GM21381 (cell line): ENCODE data around the gene UBE2G1.
"Not testable (repeated sequence)": the region's sequence is repeated elsewhere in the genome, so short reads cannot be mapped to it uniquely, and the experiment has no call there.

Experiments
- ATAC-seq: cut with Tn5 transposase; IDR thresholded peaks from one replicate; pipeline ENCODE4 v1.9.1; 2021; ENCODE audit warnings: mild to moderate bottlenecking, moderate library complexity; ENCODE audit not compliant: unreplicated experiment

The UBE2G1 gene

GRCh38 chr17:4375796-4376440 is 9.4 kb upstream of the UBE2G1 start:
- not testable (repeated sequence) for ATAC-seq

DNA sequence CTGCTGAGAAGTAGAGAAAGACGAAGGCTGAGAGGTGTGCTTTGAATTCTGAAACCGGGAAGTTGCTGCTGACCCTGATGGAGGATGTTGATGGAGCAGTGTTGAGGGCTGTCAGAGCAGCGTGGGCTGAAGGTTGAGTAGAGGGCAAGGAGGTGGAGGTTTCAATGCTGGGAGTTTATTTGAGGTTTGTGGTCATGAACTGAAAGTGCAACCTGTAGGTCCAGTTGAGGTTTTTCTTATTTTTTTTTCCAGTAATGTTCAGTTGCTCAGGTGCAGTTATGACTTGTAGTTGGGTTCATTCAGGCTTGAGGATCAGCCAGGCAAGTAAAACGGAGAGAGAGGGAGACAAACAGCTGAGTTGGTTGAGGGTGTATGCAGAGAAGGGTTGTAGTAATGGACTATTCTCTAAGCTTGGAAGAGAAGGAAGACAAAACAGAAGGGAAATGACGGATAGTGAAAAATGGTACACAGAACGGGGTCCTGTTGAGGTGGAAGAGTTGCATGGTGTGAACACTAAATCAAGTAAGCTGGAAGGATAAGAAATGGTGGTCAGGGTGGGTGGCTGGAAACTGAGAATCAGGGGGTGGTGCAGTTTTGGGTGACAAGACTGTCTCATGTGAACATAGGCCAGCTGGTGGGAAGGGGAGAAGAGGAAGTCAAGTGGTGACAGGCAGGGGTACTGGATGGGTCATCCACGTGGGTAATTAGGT is 8.7 kb upstream of the UBE2G1 start:
- ATAC-seq, result peak; percentile 71

GRCh38 chr17:4369557-4370230 is 3.2 kb upstream of the UBE2G1 start:
- no peak for ATAC-seq

- ATAC-seq, result no peak
Observed at GRCh38 chr17:4368341-4368740, 1.9 kb upstream of the UBE2G1 start.

- not testable (repeated sequence) for ATAC-seq
Observed at GRCh38 chr17:4367177-4367576, 702 bp upstream of the UBE2G1 start.

DNA sequence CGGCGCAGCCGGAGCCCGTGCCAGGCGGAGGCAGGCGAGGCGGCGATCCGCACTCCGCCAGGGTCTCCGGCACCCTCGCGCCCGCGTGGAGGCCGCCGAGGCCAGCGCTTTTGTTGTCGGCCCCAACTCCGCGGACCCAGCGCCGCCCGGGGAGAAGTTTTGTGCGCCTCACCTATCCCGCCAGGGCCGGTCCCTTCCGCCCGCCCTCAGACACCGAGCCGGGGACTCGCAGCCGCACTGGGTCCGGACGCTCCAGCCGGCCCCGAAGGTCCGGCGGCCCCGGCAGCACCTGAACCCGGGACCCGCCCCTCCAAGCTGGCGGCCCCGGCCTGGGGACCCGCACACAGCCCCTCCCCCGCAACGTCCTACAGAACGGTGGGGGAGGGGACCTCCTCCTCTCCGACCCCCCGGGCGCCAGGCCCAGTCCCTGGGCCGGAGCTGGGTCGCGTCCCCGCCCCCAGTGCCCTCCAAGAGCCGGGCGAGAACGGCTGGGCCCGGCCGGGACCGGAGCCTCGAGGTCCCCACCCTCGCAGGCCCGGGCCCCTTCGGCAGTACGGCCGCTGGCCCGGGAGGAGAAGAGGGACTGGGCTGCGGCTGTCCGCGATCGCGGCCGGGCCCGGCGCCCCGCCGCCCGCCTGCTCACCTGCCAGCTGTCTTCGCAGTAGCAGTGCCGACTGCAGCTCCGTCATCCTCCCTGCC is 698 bp downstream of the UBE2G1 start:
- peak; percentile 25 for ATAC-seq

DNA sequence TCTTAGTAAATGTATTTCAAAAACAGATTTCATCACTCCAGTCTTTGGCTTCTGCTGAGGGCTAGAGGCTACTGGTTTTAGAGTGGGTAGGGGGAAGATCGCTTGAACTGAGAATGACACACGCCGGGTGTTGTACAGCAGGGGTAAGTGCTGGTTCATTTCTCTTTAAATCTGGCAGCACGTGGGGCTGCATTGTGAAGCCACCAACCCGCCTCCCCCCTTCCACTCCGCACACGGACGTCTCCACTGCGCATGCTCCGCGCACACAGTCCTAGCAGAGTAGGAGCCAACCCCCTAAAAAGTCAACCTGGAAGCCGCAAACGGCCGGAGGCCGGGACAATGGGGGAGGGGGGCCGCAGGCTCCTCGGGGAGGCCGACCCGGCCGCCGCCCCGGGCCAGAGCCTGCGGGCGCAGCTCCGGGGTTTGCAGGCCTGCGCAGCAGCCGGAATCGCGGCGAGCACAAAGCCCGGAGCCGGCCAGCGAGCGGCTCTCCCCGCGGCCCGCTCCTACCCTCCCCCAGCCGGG is 1.3 kb downstream of the UBE2G1 start:
- ATAC-seq, result peak; percentile 55

DNA sequence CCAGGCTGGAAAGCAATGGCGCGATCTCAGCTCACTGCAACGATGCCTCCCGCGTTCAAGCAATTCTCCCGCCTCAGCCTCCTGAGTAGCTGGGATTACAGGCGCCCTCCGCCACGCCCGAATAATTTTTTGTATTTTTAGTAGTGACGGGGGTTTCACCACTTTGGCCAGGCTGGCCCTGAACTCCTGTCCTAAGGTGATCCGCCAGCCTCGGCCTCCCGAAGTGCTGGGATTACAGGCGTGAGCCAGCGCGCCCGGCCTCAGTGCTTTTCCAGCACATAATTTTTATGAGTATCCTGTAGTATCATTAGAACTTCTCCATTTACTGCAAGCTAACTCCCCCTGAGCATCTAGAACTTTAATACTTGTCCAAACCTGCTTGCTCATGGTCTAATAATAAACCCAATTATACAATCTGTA is 1.8 kb downstream of the UBE2G1 start:
- no peak for ATAC-seq

DNA sequence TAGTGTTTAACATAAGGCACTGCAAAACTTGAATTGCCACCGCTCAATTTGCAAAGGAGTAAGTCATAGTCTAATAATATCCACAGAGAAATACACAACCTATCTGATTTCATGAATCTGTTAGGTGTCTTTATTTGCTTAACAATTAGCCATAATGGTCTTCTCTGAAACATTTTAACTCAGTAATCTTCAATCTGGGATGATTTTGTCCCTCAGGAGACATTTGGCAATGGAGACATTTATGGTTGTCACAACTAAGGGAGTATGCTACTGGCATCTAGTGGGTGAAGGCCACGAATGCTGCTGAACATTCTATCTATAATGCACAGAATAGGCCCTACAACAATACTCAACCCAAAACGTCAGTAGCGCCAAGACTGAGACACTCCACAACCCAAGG is 4.3 kb downstream of the UBE2G1 start:
- no peak for ATAC-seq

- ATAC-seq, result no peak
Observed at GRCh38 chr17:4358154-4358553, 8.3 kb downstream of the UBE2G1 start.

DNA sequence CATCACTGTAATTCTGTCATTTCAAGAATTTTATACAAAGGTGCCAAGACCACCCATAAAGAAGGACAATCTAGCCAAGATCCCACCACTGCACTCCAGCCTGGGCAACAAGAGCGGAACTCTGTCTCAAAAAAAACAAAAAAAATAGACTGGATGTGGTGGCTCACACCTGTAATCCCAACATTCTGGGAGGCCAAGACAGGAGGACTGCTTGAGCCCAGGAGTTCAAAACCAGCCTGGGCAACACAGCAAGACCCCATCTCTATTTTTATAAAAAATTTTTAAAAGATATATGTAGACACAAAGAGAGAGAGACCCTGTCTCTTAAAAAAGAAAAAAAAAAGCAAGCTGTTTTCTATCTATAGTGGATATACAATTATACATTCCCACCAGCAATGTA is 8.8 kb downstream of the UBE2G1 start:
- no peak for ATAC-seq

GRCh38 chr17:4357030-4357628 is 9.3 kb downstream of the UBE2G1 start:
- ATAC-seq, result no peak

DNA sequence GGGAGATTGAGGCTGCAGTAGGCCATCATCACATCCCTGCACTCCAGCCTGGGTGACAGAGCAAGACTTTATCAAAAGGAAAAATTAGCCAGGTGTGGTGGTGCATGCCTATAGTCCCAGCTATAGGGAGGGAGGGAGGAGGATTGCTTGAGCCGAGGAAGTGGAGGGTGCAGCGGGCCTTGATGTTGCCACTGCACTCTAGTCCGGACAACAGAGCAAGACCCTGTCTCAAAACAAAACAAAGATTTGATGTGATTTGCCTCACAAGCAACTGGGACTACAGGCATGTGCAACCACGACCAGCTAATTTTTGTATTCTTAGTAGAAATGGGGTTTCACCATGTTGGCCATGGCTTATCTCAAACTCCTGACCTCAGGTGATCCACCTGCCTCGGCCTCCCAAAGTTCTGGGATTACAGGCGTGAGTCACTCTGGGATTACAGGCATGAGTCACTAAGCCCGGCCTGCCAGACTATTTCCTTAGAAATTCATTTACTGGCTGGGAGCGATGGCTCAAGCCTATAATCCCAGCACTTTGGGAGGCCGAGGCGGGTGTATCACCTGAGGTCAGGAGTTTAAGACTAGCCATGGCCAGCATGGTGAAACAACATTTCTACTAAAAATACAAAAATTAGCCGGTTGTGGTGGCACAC is 11.5 kb downstream of the UBE2G1 start:
- ATAC-seq, result no peak

DNA sequence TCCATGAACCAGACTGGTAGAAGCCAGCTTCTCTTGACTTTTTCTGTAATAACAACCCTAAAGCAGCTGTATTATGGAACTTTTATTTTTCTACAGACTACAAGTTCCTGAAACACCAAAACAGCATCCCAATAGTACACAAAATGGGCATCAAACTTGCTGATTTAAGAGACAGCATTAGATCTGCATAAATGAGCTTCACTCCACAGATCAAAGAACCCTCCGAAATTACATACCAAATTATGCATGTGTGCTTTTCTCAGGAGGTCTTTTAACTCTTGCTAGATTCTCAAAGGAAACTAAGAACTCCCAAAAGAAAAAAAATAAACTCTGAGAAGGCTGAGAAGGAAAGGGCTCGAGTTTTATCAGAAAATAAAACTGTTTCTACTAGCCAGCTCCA is 12.3 kb downstream of the UBE2G1 start:
- no peak for ATAC-seq

DNA sequence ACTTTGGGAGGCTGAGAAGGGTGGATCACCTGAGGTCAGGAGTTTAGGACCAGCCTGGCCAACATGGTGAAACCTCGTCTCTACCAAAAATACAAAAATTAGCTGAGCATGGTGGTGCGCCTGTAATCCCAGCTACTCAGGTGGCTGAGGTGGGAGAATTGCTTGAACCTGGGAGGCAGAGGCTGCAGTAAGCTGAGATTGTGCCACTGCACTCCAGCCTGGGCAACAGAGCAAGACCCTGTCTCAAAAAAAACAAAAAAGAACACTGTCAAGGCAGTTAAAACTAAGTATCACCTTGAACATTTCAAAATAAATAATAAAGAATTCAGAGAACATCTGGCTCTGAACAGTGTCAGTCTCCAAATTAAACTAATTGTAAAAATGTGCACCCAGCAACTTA is 16.3 kb downstream of the UBE2G1 start:
- ATAC-seq, result not testable (repeated sequence)

- no peak for ATAC-seq
Observed at GRCh38 chr17:4345581-4346252, 20.8 kb downstream of the UBE2G1 start.

DNA sequence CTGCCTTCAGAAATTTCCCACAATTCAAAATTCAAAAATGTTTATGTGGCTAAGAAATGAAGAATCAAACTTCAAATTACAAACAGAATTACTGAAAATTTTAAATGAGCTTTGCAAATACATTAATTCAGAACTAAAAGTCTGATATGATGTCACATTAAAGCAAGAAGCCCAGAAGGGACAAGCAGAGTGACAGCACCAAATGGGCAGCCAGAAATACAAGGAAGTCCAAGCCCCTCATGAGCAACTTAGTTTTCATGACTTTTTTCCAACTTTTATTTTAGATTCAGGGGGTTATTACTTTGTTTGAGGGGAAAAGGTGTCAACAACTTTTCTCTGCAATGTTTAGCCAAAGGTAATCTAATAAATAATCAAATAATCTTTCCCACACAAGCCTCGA is 21.5 kb downstream of the UBE2G1 start:
- ATAC-seq, result no peak

DNA sequence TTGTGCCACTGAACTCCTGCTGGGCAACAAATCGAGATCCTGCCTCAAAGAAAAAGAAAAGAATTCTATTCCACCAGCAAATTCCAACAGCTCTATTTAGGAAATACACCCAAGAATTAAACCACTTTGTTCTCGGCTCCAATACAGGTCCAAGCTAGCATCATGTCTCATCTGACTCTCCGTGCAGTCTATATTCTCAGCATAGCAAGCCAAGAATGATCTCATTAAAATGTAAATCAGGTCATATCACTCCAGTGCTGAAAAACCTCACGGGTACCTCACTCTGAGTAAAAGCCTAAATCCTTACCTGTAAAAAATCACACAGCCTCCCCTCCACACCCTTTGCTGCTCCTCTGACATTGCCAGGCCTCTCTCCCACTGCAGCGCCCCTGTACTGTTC is 23.9 kb downstream of the UBE2G1 start:
- ATAC-seq, result no peak

GRCh38 chr17:4341616-4341977 is 24.9 kb downstream of the UBE2G1 start:
- no peak for ATAC-seq
